Tibial artery (tissue), 4 donors: ENCODE data around the gene GMEB2.

Experiments
- DNase-seq, 2 donors: peaks; one replicate each; pipeline ENCODE4 v3.0.0-alpha.2; 2019
- H3K27ac ChIP-seq, 2 donors: fragments of 200-600 bp; sonication (generic) in 1 of 2; 1 replicate in 1 of 2; 2 replicates in 1 of 2; pipeline ENCODE4 v1.5.1; 2018 to 2019; ENCODE audit warnings: mild to moderate bottlenecking in 1 of 2
- H3K27me3 ChIP-seq, 2 donors: fragments of 200-600 bp; sonication (generic) in 1 of 2; one replicate each; pipeline versions ENCODE4 v1.5.1 to v1.6.0; 2016 to 2019
- H3K36me3 ChIP-seq, 3 donors: fragments of 200-600 bp; sonication (generic) in 2 of 3; one replicate each; pipeline ENCODE4 v1.5.1; 2016 to 2019; ENCODE audit warnings: mild to moderate bottlenecking in 2 of 3
- H3K4me1 ChIP-seq, 4 donors: fragments of 200-600 bp; sonication (generic) in 2 of 4; 1 replicate in 3 of 4; 2 replicates in 1 of 4; pipeline ENCODE4 v1.5.1; 2016 to 2019
- H3K4me3 ChIP-seq, 2 donors: fragments of 200-600 bp; sonication (generic) in 1 of 2; 1 replicate in 1 of 2; 2 replicates in 1 of 2; pipeline ENCODE4 v1.5.1; 2018 to 2019; ENCODE audit warnings: mild to moderate bottlenecking in 2 of 2
- H3K9me3 ChIP-seq, 3 donors: fragments of 200-600 bp; sonication (generic) in 1 of 3; one replicate each; pipeline ENCODE4 v1.5.1; 2016 to 2019
- CTCF ChIP-seq, 2 experiments: fragments of 200-600 bp in 1 of 2; fragments of 450-650 bp in 1 of 2; IDR thresholded peaks; one replicate each; pipeline ENCODE4 v1.5.1; 2017 to 2019; ENCODE audit warnings: antibody characterized with exemption in 2 of 2, mild to moderate bottlenecking in 1 of 2, moderate library complexity in 1 of 2
- intact Hi-C: fragments of 100-400 bp; cut with DNase I; formaldehyde crosslinking; loops from one replicate; pipeline ENCODE4 v1.15.0; 2023; ENCODE audit warnings: low total_unique reads

Gene GMEB2

DNA sequence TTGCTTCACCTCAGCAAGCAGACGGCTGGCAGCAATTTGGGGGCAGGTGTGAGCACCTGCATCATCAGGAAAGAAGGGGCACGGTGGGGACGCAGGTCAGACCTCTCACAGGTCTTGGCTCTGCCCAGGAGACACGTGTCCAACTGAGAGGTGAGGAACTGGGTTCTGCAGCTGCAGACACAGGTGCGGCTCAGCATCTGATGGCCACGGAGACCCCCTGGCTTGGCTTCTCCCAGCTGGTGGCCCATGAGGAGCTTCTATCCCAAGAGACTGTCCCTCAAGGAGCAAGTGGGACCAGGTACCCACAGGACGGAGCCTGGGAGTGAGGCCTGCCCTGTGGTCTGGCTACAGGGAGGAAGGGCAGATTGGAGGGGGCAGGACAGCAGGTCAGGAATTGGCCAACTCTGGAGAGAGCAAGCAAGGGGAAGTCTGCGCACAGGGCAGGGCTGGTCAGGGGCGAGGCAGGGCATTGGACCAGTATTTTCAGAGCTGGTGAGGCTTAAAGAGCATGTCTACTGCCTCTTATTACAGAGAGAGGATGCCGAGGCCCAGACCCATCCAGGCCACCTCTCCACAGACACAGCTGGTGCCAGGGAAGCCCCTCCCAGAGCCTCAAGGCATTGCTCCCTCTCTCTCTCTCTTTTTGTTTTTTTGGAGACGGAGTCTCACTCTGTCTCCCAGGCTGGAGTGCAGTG is 22.1 kb upstream of the GMEB2 start:
- H3K36me3 ChIP-seq, result no peaks in the 10 kb centered on the region
- no peak overlapping the region for H3K27ac ChIP-seq
- H3K9me3 ChIP-seq, result no peaks in the 10 kb centered on the region
- no peak overlapping the region for H3K4me3 ChIP-seq
- peaks cover 0 to 29% (median 21%) of the 10 kb centered on the region in 4 donors for H3K4me1 ChIP-seq
- no peak for DNase-seq
- intact Hi-C loops, result no loop called here
- peaks cover 0 to 16% of the 10 kb centered on the region in 2 donors for H3K27me3 ChIP-seq
- no peak for TF ChIP-seq CTCF (IDR thresholded peaks at IDR 0.05)

- H3K27ac ChIP-seq, result no peak overlapping the region
- TF ChIP-seq CTCF (IDR thresholded peaks at IDR 0.05), result no peak
- no peak for DNase-seq
- no peaks in the 10 kb centered on the region for H3K36me3 ChIP-seq
- no peaks in the 10 kb centered on the region for H3K9me3 ChIP-seq
- peaks cover 0 to 20% (median 14%) of the 10 kb centered on the region in 4 donors for H3K4me1 ChIP-seq
- peaks cover 0 to 17% of the 10 kb centered on the region in 2 donors for H3K27me3 ChIP-seq
- intact Hi-C loops, result no loop called here
- H3K4me3 ChIP-seq, result no peak overlapping the region
Observed at GRCh38 chr20:63648190-63648589, 21.3 kb upstream of the GMEB2 start.

- Histone ChIP-seq H3K4me1 (peaks cover 0 to 14% (median 9%) of the 10 kb centered on the region in 4 donors), H3K36me3 (no peaks in the 10 kb centered on the region), H3K4me3 (no peak overlapping the region), H3K27ac (no peak overlapping the region), H3K27me3 (peaks cover 0 to 4% of the 10 kb centered on the region in 2 donors), H3K9me3 (no peaks in the 10 kb centered on the region)
- DNase-seq, result peak in 1 of 2 donors; percentile 45
- intact Hi-C loops, result no loop called here
- no peak for TF ChIP-seq CTCF (IDR thresholded peaks at IDR 0.05)
Observed at GRCh38 chr20:63645218-63645617, 18.3 kb upstream of the GMEB2 start.

DNA sequence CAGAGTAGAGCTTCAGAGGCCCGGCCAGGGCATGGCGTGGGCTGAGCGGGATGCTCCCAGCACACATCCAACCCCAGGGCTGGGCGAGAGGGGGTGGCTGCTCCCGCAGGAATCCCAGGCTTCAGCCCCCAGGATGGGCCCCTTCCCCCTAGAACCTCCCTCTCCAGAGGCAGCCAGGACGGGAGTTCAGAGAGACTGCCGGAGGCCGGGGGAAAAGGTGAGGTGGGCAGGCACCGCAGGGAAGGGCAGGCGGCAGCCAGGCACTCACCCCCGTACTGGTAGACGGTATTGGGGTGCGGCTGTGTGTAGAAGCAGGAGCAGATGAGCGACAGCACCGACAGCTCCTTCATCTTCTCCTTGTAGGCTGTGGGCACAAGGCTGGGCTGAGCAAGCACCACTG is 17.0 kb upstream of the GMEB2 start:
- intact Hi-C loops, result loop anchor here (5.0 kb wide), 1 partner anchor 122 kb away; the partner anchor contains the start of gene PPDPF
- no peak overlapping the region for H3K4me3 ChIP-seq
- no peak for DNase-seq
- no peak for TF ChIP-seq CTCF (IDR thresholded peaks at IDR 0.05)
- no peak overlapping the region for H3K27ac ChIP-seq
- H3K9me3 ChIP-seq, result no peaks in the 10 kb centered on the region
- no peaks in the 10 kb centered on the region for H3K36me3 ChIP-seq
- H3K27me3 ChIP-seq, result peaks cover 0 to 4% of the 10 kb centered on the region in 2 donors
- peaks cover 0 to 14% (median 9%) of the 10 kb centered on the region in 4 donors for H3K4me1 ChIP-seq

- H3K36me3 ChIP-seq, result no peaks in the 10 kb centered on the region
- peaks cover 0 to 4% of the 10 kb centered on the region in 2 donors for H3K27me3 ChIP-seq
- peaks cover 0 to 14% (median 9%) of the 10 kb centered on the region in 4 donors for H3K4me1 ChIP-seq
- no peak for DNase-seq
- no peak for TF ChIP-seq CTCF (IDR thresholded peaks at IDR 0.05)
- intact Hi-C loops, result loop anchor here (5.0 kb wide), 1 partner anchor 121 kb away; the partner anchor contains the start of gene PPDPF
- no peak overlapping the region for H3K4me3 ChIP-seq
- no peak overlapping the region for H3K27ac ChIP-seq
- H3K9me3 ChIP-seq, result no peaks in the 10 kb centered on the region
Observed at GRCh38 chr20:63643499-63643898, 16.6 kb upstream of the GMEB2 start.
